Gastrocnemius medialis (tissue), 4 donors: ENCODE results near the gene OMG. TPM values are rescaled to one million over a fixed set of nuclear protein-coding genes. Genes with fewer than 3 reads are reported as not detected.
"Not testable (repeated sequence)": the region's sequence is repeated elsewhere in the genome, so short reads cannot be mapped to it uniquely, and the experiment has no call there.

Experiments used
- ATAC-seq, 2 donors: fragments of 150-250 bp; one replicate each; pipeline ENCODE4 v1.9.1; 2016
- DNase-seq, 2 donors: peaks; one replicate each; pipeline ENCODE4 v3.0.0-alpha.2; 2019
- H3K27ac ChIP-seq, 4 donors: fragments of 200-600 bp; sonication (generic); 1 replicate in 1 of 4; 2 replicates in 3 of 4; pipeline ENCODE4 v1.5.1; 2016 to 2018; ENCODE audit warnings: mild to moderate bottlenecking in 2 of 4, moderate library complexity in 1 of 4
- H3K27me3 ChIP-seq, 3 donors: fragments of 200-600 bp; sonication (generic) in 2 of 3; 1 replicate in 1 of 3; 2 replicates in 2 of 3; pipeline versions ENCODE4 v1.5.1 to v1.6.0; 2016 to 2019; ENCODE audit warnings: mild to moderate bottlenecking in 1 of 3, moderate library complexity in 1 of 3
- H3K36me3 ChIP-seq, 2 donors: fragments of 200-600 bp; sonication (generic) in 1 of 2; one replicate each; pipeline ENCODE4 v1.5.1; 2017 to 2018
- H3K4me1 ChIP-seq, 2 donors: fragments of 200-600 bp; sonication (generic) in 1 of 2; one replicate each; pipeline ENCODE4 v1.5.1; 2016 to 2017; ENCODE audit warnings: mild to moderate bottlenecking in 2 of 2
- H3K4me3 ChIP-seq, 4 donors: fragments of 200-600 bp; sonication (generic) in 3 of 4; 1 replicate in 1 of 4; 2 replicates in 3 of 4; pipeline ENCODE4 v1.5.1; 2016 to 2019; ENCODE audit warnings: mild to moderate bottlenecking in 2 of 4
- H3K9me3 ChIP-seq, 3 donors: fragments of 200-600 bp; sonication (generic) in 2 of 3; 1 replicate in 1 of 3; 2 replicates in 2 of 3; pipeline ENCODE4 v1.5.1; 2016 to 2019
- CTCF ChIP-seq, 5 experiments: fragments of 450-650 bp in 3 of 5; fragments of 200-600 bp in 2 of 5; sonication (generic) in 2 of 5; IDR thresholded peaks in 4 of 5; conservative IDR thresholded peaks in 1 of 5; 1 replicate in 4 of 5; 2 replicates in 1 of 5; pipeline ENCODE4 v1.5.1; 2016 to 2019; ENCODE audit warnings: antibody characterized with exemption in 5 of 5, mild to moderate bottlenecking in 3 of 5, moderate library complexity in 3 of 5
- POLR2A ChIP-seq, 2 donors: fragments of 450-650 bp; IDR thresholded peaks; one replicate each; pipeline ENCODE4 v1.6.1; 2017; ENCODE audit warnings: antibody characterized with exemption in 2 of 2, mild to moderate bottlenecking in 2 of 2, moderate library complexity in 2 of 2
- in situ Hi-C, 4 donors: fragments of 200-750 bp; cut with MboI; loops; one replicate each; pipeline versions ENCODE4 v1.15.0 to v1.8.0; 2017; ENCODE audit warnings: low sequenced_read_pairs in 4 of 4
- intact Hi-C: fragments of 100-400 bp; cut with DNase I; formaldehyde crosslinking; loops from one replicate; pipeline ENCODE4 v1.15.1; 2023; ENCODE audit warnings: low total_unique reads
- total RNA-seq, 4 donors: library from RNA; depleted of rRNA; stranded (reverse); fragments of >200 nt; gene quantifications; one replicate each; pipeline versions ENCODE4 v1.1.0 to v1.2.3, GENCODE V29; 2016

OMG gene
- total RNA-seq, 4 donors from 2014 or later, result not detected

DNA sequence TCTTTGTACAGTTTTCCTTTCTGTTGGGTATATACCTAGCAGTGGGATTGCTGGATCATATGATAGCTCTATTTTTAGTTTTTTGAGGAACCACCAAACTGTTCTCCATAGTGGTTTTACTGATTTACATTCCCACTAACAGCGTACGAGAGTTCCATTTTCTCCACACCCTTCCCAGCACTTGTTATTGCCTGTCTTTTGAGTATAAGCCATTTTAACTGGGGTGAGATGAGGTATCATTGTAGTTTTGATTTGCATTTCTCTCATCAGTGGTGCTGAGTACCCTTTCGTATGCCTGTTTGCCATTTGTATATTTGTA lies 17.7 kb upstream of the OMG start:
- intact Hi-C loops (no loop called here), in situ Hi-C loops (no loop called here)
- DNase-seq (no peak), ATAC-seq (no peak)
- TF ChIP-seq CTCF (IDR thresholded peaks at IDR 0.05 in 4 of 5, conservative IDR thresholded peaks at IDR 0.05 in 1 of 5) (no peak), POLR2A (IDR thresholded peaks at IDR 0.05) (no peak)
- no peaks in the 10 kb centered on the region for H3K4me1 ChIP-seq
- H3K27ac ChIP-seq, result peak overlapping the region in 1 of 4 donors; percentile 13
- H3K36me3 ChIP-seq, result no peaks in the 10 kb centered on the region
- no peaks in the 10 kb centered on the region for H3K9me3 ChIP-seq
- no peak overlapping the region for H3K4me3 ChIP-seq
- no peaks in the 10 kb centered on the region for H3K27me3 ChIP-seq

GRCh38 chr17:31313982-31314781 lies 17.1 kb upstream of the OMG start, which contains the start of gene EVI2B:
Gene EVI2B (minus strand): TSS chr17:31314054. CDS start chr17:31305609, 8,445 bp downstream.
- Histone ChIP-seq H3K36me3 (no peaks in the 10 kb centered on the region), H3K4me1 (no peaks in the 10 kb centered on the region), H3K4me3 (peak within 1 kb of the TSS in 1 of 4 donors; percentile 22), H3K27ac (peak within 1 kb of the TSS in 1 of 4 donors; percentile 13), H3K9me3 (no peaks in the 10 kb centered on the region), H3K27me3 (no peaks in the 10 kb centered on the region)
- no peak for DNase-seq
- no peak for TF ChIP-seq CTCF (IDR thresholded peaks at IDR 0.05 in 4 of 5, conservative IDR thresholded peaks at IDR 0.05 in 1 of 5)
- ATAC-seq, result no peak
- in situ Hi-C loops (no loop called here), intact Hi-C loops (no loop called here)

DNA sequence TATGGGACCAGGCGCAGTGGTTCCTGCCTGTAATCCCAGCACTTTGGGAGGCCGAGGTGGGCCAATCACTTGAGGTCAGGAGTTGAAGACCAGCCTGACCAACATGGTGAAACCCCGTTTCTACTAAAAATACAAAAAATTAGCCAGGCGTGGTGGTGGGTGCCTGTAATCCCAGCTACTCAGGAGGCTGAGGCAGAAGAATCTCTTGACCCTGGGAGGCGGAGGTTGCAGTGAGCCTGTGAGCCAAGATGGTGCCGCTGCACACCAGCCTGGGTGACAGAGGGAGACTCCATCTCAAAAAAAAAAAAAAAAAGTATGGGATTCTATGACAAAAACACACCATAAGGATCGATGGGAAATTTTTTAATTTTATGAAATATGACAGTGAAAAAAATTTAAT lies 15.2 kb upstream of the OMG start:
- H3K27ac ChIP-seq, in situ Hi-C loops, H3K9me3 ChIP-seq, H3K27me3 ChIP-seq, ATAC-seq, H3K36me3 ChIP-seq, DNase-seq, H3K4me1 ChIP-seq, intact Hi-C loops: not testable (repeated sequence)
- H3K4me3 ChIP-seq, result peak overlapping the region in 1 of 4 donors; percentile 22

- no peak for ATAC-seq
- H3K36me3 ChIP-seq, result no peaks in the 10 kb centered on the region
- H3K4me1 ChIP-seq, result no peaks in the 10 kb centered on the region
- H3K27ac ChIP-seq, result no peak overlapping the region
- H3K4me3 ChIP-seq, result no peak overlapping the region
- TF ChIP-seq CTCF (IDR thresholded peaks at IDR 0.05 in 4 of 5, conservative IDR thresholded peaks at IDR 0.05 in 1 of 5) (no peak), POLR2A (IDR thresholded peaks at IDR 0.05) (no peak)
- no peak for DNase-seq
- intact Hi-C loops (no loop called here), in situ Hi-C loops (no loop called here)
- H3K27me3 ChIP-seq, result no peaks in the 10 kb centered on the region
- H3K9me3 ChIP-seq, result no peaks in the 10 kb centered on the region
Measured at GRCh38 chr17:31311526-31311925, 14.5 kb upstream of the OMG start.

DNA sequence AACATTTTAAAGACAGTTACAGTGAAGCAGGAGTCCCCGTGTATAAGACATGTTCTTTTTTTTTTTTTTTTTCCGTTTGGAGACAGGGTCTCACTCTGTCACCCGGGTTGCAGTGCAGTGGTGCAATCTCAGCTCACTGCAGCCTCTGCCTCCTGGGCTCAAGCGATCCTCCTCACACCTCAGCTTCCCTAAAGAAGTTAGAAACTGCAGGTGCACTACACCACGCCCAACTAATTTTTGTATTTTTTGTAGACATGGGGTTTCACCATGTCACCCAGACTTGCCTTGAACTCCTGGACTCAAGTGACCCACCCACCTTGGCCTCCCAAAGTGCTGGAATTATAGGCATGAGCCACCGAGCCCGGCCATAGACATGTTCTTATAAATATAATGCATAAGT lies 13.8 kb upstream of the OMG start:
- DNase-seq (no peak), ATAC-seq (no peak)
- Histone ChIP-seq H3K36me3 (no peaks in the 10 kb centered on the region), H3K27ac (no peak overlapping the region), H3K9me3 (no peaks in the 10 kb centered on the region), H3K4me3 (no peak overlapping the region), H3K27me3 (no peaks in the 10 kb centered on the region), H3K4me1 (no peaks in the 10 kb centered on the region)
- TF ChIP-seq CTCF (IDR thresholded peaks at IDR 0.05 in 4 of 5, conservative IDR thresholded peaks at IDR 0.05 in 1 of 5), result no peak
- TF ChIP-seq POLR2A (IDR thresholded peaks at IDR 0.05), result no peak
- intact Hi-C loops (no loop called here), in situ Hi-C loops (no loop called here)
